ENCODE measurements around the gene CAV3.

Gene CAV3

GRCh38 chr3:8734908-8735307, 1.3 kb downstream of the CAV3 start:
- no peak for DNase-seq (ENCODE audit: low read depth in 4 of 4, low spot score in 1 of 4)

- DNase-seq (ENCODE audit: low read depth in 4 of 4, low spot score in 1 of 4), result no peak
Measured at GRCh38 chr3:8736436-8736835, 2.8 kb downstream of the CAV3 start.

- DNase-seq (ENCODE audit: low read depth in 4 of 4, low spot score in 1 of 4), result no peak
Measured at GRCh38 chr3:8737301-8737700, 3.7 kb downstream of the CAV3 start.

GRCh38 chr3:8737823-8738222, 4.2 kb downstream of the CAV3 start:
- no peak for DNase-seq (ENCODE audit: low read depth in 4 of 4, low spot score in 1 of 4)

GRCh38 chr3:8738639-8739038, 5.0 kb downstream of the CAV3 start:
- DNase-seq (ENCODE audit: low read depth in 4 of 4, low spot score in 1 of 4), result no peak

- no peak for DNase-seq (ENCODE audit: low read depth in 4 of 4, low spot score in 1 of 4)
Measured at GRCh38 chr3:8739757-8740504, 6.3 kb downstream of the CAV3 start.

GRCh38 chr3:8741581-8742261, 8.1 kb downstream of the CAV3 start:
- no peak for DNase-seq (ENCODE audit: low read depth in 4 of 4, low spot score in 1 of 4)

- no peak for DNase-seq (ENCODE audit: low read depth in 4 of 4, low spot score in 1 of 4)
Measured at GRCh38 chr3:8743021-8743601, 9.5 kb downstream of the CAV3 start.

- DNase-seq (ENCODE audit: low read depth in 4 of 4, low spot score in 1 of 4), result no peak
Measured at GRCh38 chr3:8743911-8744310, 10.3 kb downstream of the CAV3 start.

- no peak for DNase-seq (ENCODE audit: low read depth in 4 of 4, low spot score in 1 of 4)
Measured at GRCh38 chr3:8745619-8746370, 12.2 kb downstream of the CAV3 start.

- DNase-seq (ENCODE audit: low read depth in 4 of 4, low spot score in 1 of 4), result no peak
Measured at GRCh38 chr3:8746780-8747345, 13.3 kb downstream of the CAV3 start.

GRCh38 chr3:8749316-8749715, 15.7 kb downstream of the CAV3 start:
- DNase-seq (ENCODE audit: low read depth in 4 of 4, low spot score in 1 of 4), result no peak

GRCh38 chr3:8752832-8753231, 19.2 kb downstream of the CAV3 start:
- DNase-seq (ENCODE audit: low read depth in 4 of 4, low spot score in 1 of 4), result no peak

- no peak for DNase-seq (ENCODE audit: low read depth in 4 of 4, low spot score in 1 of 4)
Measured at GRCh38 chr3:8755097-8755496, 21.5 kb downstream of the CAV3 start.

GRCh38 chr3:8755564-8756237, 22.1 kb downstream of the CAV3 start:
- DNase-seq (ENCODE audit: low read depth in 4 of 4, low spot score in 1 of 4), result no peak

- no peak for DNase-seq (ENCODE audit: low read depth in 4 of 4, low spot score in 1 of 4)
Measured at GRCh38 chr3:8756671-8757070, 23.1 kb downstream of the CAV3 start.

GRCh38 chr3:8757551-8758518, 24.2 kb downstream of the CAV3 start:
- DNase-seq (ENCODE audit: low read depth in 4 of 4, low spot score in 1 of 4), result no peak

- DNase-seq (ENCODE audit: low read depth in 4 of 4, low spot score in 1 of 4), result no peak
Measured at GRCh38 chr3:8759038-8759707, 25.6 kb downstream of the CAV3 start.

GRCh38 chr3:8760091-8760490, 26.5 kb downstream of the CAV3 start:
- DNase-seq (ENCODE audit: low read depth in 4 of 4, low spot score in 1 of 4), result no peak
